Neuronal stem cell (in vitro differentiated cells): ENCODE measurements around the gene SNAI3.

Experiments
- DNase-seq: peaks from one replicate; pipeline ENCODE4 v3.0.0-alpha.2; 2013; ENCODE audit warnings: low spot score
- H2AFZ ChIP-seq: one replicate; pipeline ENCODE4 v1.6.1; 2013; ENCODE audit warnings: mild to moderate bottlenecking, low read length, inconsistent platforms
- H2AK5ac ChIP-seq: 2 replicates; pipeline ENCODE4 v1.6.1; 2013; ENCODE audit warnings: low read depth, mild to moderate bottlenecking, inconsistent platforms, low read length, moderate library complexity, mixed read lengths
- H2BK120ac ChIP-seq: 2 replicates; pipeline ENCODE4 v1.6.1; 2013; ENCODE audit warnings: low read depth, mild to moderate bottlenecking, inconsistent platforms, low read length, moderate library complexity, mixed read lengths
- H2BK12ac ChIP-seq: one replicate; pipeline ENCODE4 v1.6.1; 2013; ENCODE audit warnings: low read length, inconsistent platforms
- H2BK15ac ChIP-seq: 2 replicates; pipeline ENCODE4 v1.6.1; 2013; ENCODE audit warnings: mild to moderate bottlenecking, low read length, inconsistent platforms, mixed read lengths
- H2BK5ac ChIP-seq: one replicate; pipeline ENCODE4 v1.6.1; 2013; ENCODE audit warnings: inconsistent platforms, mild to moderate bottlenecking, low read length, moderate library complexity
- H3K14ac ChIP-seq: one replicate; pipeline ENCODE4 v1.6.1; 2013; ENCODE audit warnings: low read length, inconsistent platforms
- H3K18ac ChIP-seq: 2 replicates; pipeline ENCODE4 v1.6.1; 2013; ENCODE audit warnings: low read length, inconsistent platforms
- H3K23ac ChIP-seq: 2 replicates; pipeline ENCODE4 v1.6.1; 2013; ENCODE audit warnings: low read depth, mild to moderate bottlenecking, mixed read lengths, low read length, inconsistent platforms; ENCODE audit not compliant: poor library complexity
- H3K27ac ChIP-seq: replicated peaks from 3 replicates; pipeline ENCODE4 v1.5.1; 2013; ENCODE audit warnings: low read length, inconsistent platforms
- H3K27me3 ChIP-seq, 3 experiments: 2 replicates each; pipeline ENCODE4 v1.6.1; 2013; ENCODE audit warnings: low read length in 3 of 3, mild to moderate bottlenecking in 2 of 3, inconsistent platforms in 1 of 3, low read depth in 1 of 3, mixed read lengths in 1 of 3, moderate library complexity in 1 of 3; ENCODE audit not compliant: control insufficient read depth in 3 of 3, insufficient read depth in 3 of 3
- H3K36me3 ChIP-seq, 2 donors: replicated peaks in 1 of 2; 2 replicates each; pipeline ENCODE4 v1.6.1; 2013; ENCODE audit warnings: low read length in 2 of 2; ENCODE audit not compliant: control insufficient read depth in 2 of 2, insufficient read depth in 2 of 2
- H3K4ac ChIP-seq: 2 replicates; pipeline ENCODE4 v1.6.1; 2013; ENCODE audit warnings: inconsistent platforms, mild to moderate bottlenecking, low read length, moderate library complexity
- H3K4me1 ChIP-seq, 2 donors: 1 replicate in 1 of 2; 2 replicates in 1 of 2; pipeline ENCODE4 v1.6.1; 2013; ENCODE audit warnings: low read length in 2 of 2, low read depth in 1 of 2; ENCODE audit not compliant: control insufficient read depth in 2 of 2, insufficient read depth in 1 of 2
- H3K4me2 ChIP-seq: one replicate; pipeline ENCODE4 v1.6.1; 2013; ENCODE audit warnings: mild to moderate bottlenecking, low read length, inconsistent platforms; ENCODE audit not compliant: insufficient read depth, poor library complexity, severe bottlenecking
- H3K4me3 ChIP-seq, 2 donors: 2 replicates each; pipeline ENCODE4 v1.5.1; 2013; ENCODE audit warnings: low read length in 2 of 2, mild to moderate bottlenecking in 2 of 2, inconsistent platforms in 1 of 2, moderate library complexity in 1 of 2
- H3K79me1 ChIP-seq: one replicate; pipeline ENCODE4 v1.6.1; 2013; ENCODE audit warnings: low read depth, mild to moderate bottlenecking, inconsistent platforms, low read length, moderate library complexity
- H3K9ac ChIP-seq: one replicate; pipeline ENCODE4 v1.6.1; 2013; ENCODE audit warnings: mild to moderate bottlenecking, low read depth, low read length, inconsistent platforms; ENCODE audit not compliant: poor library complexity
- H3K9me3 ChIP-seq, 2 donors: replicated peaks in 1 of 2; 2 replicates each; pipeline versions ENCODE3 to v1.6.1; 2013; ENCODE audit warnings: low read length in 2 of 2, mild to moderate bottlenecking in 2 of 2, inconsistent platforms in 1 of 2, low read depth in 1 of 2, mixed read lengths in 1 of 2, moderate library complexity in 1 of 2; ENCODE audit not compliant: control insufficient read depth in 2 of 2, insufficient read depth in 1 of 2
- H4K8ac ChIP-seq: one replicate; pipeline ENCODE4 v1.6.1; 2013; ENCODE audit warnings: low read depth, mild to moderate bottlenecking, inconsistent platforms, low read length, moderate library complexity
- H4K91ac ChIP-seq: one replicate; pipeline ENCODE4 v1.6.1; 2013; ENCODE audit warnings: low read length, low read depth, mild to moderate bottlenecking, inconsistent platforms; ENCODE audit not compliant: poor library complexity
- WGBS, 2 donors: extraction: QIAGEN DNeasy Blood & Tissue Kit; methylation state at CpG; one replicate each; pipeline ENCODE4 v1.1.7; 2013; ENCODE audit warnings: missing lambda C conversion rate in 2 of 2, mixed read lengths in 1 of 2; ENCODE audit not compliant: insufficient read length in 2 of 2, insufficient replicate concordance in 1 of 2; ENCODE audit errors: extremely low coverage in 2 of 2; 5-methylcytosine and 5-hydroxymethylcytosine counted together

SNAI3 gene

DNA sequence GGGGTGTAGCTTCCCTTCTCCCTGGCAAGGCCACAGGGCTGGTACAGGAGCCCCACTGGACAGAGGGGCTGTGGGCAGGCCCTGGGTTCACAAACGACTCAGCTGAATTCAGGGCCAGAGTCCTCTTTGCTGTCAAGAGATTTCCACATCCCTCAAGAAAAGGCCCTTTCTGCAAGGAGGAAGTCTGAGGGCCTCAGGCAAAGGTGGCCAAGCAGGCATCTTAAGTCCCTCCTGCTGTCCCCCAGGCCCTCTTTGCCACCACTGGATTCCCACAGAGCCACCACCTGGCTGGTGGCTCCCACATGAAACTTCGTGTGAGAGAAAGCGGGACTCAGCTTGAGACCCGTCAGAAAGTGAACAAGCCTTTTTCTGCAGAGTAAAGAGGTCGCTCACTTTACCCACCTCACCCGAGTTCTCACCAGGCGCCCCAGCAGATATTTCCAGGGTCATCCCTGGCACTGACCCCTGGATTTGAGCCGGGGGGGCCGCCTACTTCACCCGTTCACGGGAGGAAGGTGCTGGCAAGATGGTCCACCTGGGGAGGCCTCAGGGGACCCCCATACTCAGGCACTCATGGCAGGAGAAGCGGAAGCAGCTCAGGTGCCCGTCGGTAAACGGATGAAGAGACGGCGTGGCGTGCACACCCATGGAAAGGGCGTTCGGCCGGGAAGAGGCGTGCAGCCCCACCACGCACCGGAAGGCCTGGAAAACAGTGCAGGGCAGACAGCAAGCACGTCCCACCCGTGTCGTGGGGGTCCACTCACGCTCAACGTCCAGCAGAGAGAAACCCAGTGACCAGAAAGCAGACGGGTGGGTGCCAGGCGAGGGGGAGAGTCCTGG, 16.3 kb upstream of the SNAI3 start:
- Histone ChIP-seq H3K79me1 (peaks cover 22% of the 10 kb centered on the region), H3K4ac (no peak overlapping the region), H3K4me1 (peaks cover 12 to 17% of the 10 kb centered on the region in 2 donors), H3K9ac (no peak overlapping the region), H2BK120ac (no peak overlapping the region), H2BK5ac (no peak overlapping the region), H2BK12ac (no peak overlapping the region), H3K4me2 (no peak overlapping the region), H3K9me3 (no peaks in the 10 kb centered on the region), H3K4me3 (no peak overlapping the region), H2AFZ (no peak overlapping the region), H2AK5ac (no peak overlapping the region), H3K23ac (no peak overlapping the region), H3K27ac (no peak overlapping the region), H3K27me3 (no peaks in the 10 kb centered on the region), H3K18ac (no peak overlapping the region), H4K91ac (no peak overlapping the region), H3K14ac (no peak overlapping the region), H3K36me3 (peaks cover 12 to 34% of the 10 kb centered on the region in 2 donors), H4K8ac (no peak overlapping the region), H2BK15ac (no peak overlapping the region)
- no CpG with 5 or more reads among the region's 31 CpGs for WGBS, 2 donors
- DNase-seq: no peak

DNA sequence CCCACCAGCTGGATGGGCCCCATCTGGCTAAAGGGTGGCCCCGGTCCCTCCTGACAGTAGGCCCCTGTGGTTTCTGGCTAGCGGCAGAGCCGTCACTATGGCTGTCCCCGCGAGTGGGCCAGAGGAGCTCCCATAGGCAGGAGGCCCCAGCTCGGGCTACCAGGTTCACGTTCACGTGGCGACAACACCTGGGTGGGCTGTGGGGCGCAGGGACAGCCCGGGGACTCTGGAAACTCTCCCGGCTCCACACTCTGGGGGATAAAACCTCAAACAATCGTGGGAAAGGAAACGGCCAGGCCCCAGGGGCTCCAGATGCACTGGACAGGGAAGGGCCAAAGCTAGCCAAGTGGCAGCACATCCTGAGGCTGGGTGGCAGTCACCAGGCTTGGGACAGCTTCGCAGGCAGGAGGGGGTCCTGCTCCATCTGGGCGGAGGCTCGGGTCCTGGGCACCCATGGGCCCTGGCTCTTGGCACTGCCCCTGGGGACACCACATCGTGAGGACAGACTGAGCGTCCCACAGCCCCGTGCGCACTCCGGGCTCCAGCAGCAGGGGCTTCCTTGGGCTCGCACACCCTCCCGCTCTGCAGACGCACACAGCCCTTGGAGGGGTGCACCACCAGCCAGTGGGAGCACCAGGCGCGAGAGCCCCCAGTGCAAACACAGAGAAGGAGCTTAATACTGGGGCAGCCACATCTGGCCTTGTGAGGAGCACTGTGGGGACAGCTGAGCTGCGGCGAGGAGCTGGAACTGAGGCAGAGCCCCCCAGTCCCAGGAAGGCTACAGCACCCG, 15.5 kb upstream of the SNAI3 start:
- no peak overlapping the region for H3K4ac ChIP-seq
- H3K18ac ChIP-seq: no peak overlapping the region
- no peaks in the 10 kb centered on the region for H3K27me3 ChIP-seq
- no peak overlapping the region for H3K9ac ChIP-seq
- no peak overlapping the region for H3K27ac ChIP-seq
- no peak overlapping the region for H3K4me2 ChIP-seq
- H2AFZ ChIP-seq: no peak overlapping the region
- no peak overlapping the region for H4K91ac ChIP-seq
- H4K8ac ChIP-seq: no peak overlapping the region
- peaks cover 29% of the 10 kb centered on the region for H3K79me1 ChIP-seq
- no peak overlapping the region for H3K23ac ChIP-seq
- H3K9me3 ChIP-seq: no peaks in the 10 kb centered on the region
- no peak overlapping the region for H2AK5ac ChIP-seq
- peaks cover 17 to 42% of the 10 kb centered on the region in 2 donors for H3K36me3 ChIP-seq
- H2BK12ac ChIP-seq: no peak overlapping the region
- peaks cover 7 to 9% of the 10 kb centered on the region in 2 donors for H3K4me1 ChIP-seq
- DNase-seq: no peak
- no peak overlapping the region for H3K4me3 ChIP-seq
- no peak overlapping the region for H2BK120ac ChIP-seq
- H2BK15ac ChIP-seq: no peak overlapping the region
- no peak overlapping the region for H3K14ac ChIP-seq
- WGBS, 2 donors: no CpG with 5 or more reads among the region's 30 CpGs
- H2BK5ac ChIP-seq: no peak overlapping the region

DNA sequence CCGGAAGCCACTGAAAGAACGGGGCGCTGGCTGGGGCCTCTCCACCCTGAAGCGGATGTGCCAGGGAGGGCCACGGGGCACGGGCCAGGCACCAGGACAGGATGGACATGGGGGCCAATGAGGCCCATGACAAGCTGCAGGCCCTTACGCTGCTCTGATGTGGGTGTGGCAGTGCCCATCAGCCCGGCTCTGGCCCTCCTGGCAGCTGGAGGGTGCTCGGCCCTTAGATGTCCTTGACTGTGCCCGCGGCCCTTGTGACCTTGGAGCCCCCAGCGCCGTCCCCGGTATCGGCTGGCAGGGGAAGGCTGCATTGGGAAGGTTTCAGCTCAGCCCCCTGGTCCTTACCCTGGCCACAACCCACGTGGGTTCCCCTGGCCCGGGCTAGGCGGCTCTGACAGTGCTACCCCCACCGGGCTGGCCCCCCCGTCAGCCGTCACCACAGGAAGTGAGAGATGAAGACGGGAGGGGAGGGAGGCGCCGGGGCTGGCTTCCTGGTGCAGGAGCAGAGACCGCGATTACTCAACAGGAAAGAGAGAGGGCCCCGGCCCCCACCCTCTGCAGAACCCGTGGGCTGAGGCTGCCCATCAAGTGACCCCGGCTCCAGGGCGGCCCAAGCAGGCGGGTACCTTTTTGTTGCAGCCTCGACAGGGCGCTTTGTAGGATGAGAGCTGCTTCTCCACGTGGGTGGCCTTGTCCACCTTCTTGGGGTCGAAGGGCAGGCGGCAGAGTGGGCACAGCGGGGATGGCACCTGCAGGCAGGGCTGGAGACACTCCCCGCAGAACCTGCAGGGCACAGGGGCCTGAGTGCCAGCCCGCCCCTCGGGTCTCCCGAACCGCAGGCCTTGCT, 14.6 kb upstream of the SNAI3 start:
- no CpG with 5 or more reads among the region's 42 CpGs for WGBS, 2 donors
- no peaks in the 10 kb centered on the region for H3K27me3 ChIP-seq
- H3K18ac ChIP-seq: no peak overlapping the region
- peaks cover 7 to 9% of the 10 kb centered on the region in 2 donors for H3K4me1 ChIP-seq
- no peak overlapping the region for H3K23ac ChIP-seq
- H3K14ac ChIP-seq: no peak overlapping the region
- no peak overlapping the region for H3K4me3 ChIP-seq
- H3K79me1 ChIP-seq: peaks cover 26% of the 10 kb centered on the region
- DNase-seq: no peak
- peak overlapping the region; percentile 60 for H3K9ac ChIP-seq
- H2BK12ac ChIP-seq: no peak overlapping the region
- H3K4me2 ChIP-seq: no peak overlapping the region
- H3K27ac ChIP-seq: no peak overlapping the region
- no peak overlapping the region for H2BK15ac ChIP-seq
- H4K8ac ChIP-seq: no peak overlapping the region
- no peak overlapping the region for H3K4ac ChIP-seq
- H2AK5ac ChIP-seq: no peak overlapping the region
- H3K9me3 ChIP-seq: no peaks in the 10 kb centered on the region
- peaks cover 17 to 46% of the 10 kb centered on the region in 2 donors for H3K36me3 ChIP-seq
- H2AFZ ChIP-seq: no peak overlapping the region
- no peak overlapping the region for H2BK5ac ChIP-seq
- no peak overlapping the region for H2BK120ac ChIP-seq
- no peak overlapping the region for H4K91ac ChIP-seq
